Stomach (tissue), 9 donors: ENCODE results near the gene DCC. TPM values are rescaled to one million over a fixed set of nuclear protein-coding genes. Genes with fewer than 3 reads are reported as not detected.

Experiments
- DNase-seq, 2 donors: peaks; one replicate each; pipeline versions ENCODE4 v3.0.0 to v3.0.0-alpha.2; 2013 to 2019
- H3K27ac ChIP-seq, 5 donors: fragments of 200-600 bp in 4 of 5; sonication (generic) in 4 of 5; one replicate each; pipeline ENCODE4 v1.5.1; 2013 to 2019; ENCODE audit warnings: mild to moderate bottlenecking in 1 of 5, moderate library complexity in 1 of 5
- H3K27me3 ChIP-seq, 3 donors: fragments of 200-600 bp; sonication (generic); one replicate each; pipeline ENCODE4 v1.5.1; 2017 to 2019; ENCODE audit warnings: mixed run types in 1 of 3
- H3K36me3 ChIP-seq, 4 donors: fragments of 200-600 bp; sonication (generic); 1 replicate in 3 of 4; 2 replicates in 1 of 4; pipeline ENCODE4 v1.5.1; 2016 to 2019
- H3K4me1 ChIP-seq, 4 donors: fragments of 200-600 bp; sonication (generic); one replicate each; pipeline ENCODE4 v1.5.1; 2016 to 2019
- H3K4me3 ChIP-seq, 4 donors: fragments of 200-600 bp; sonication (generic) in 3 of 4; one replicate each; pipeline ENCODE4 v1.5.1; 2016 to 2019; ENCODE audit warnings: mild to moderate bottlenecking in 1 of 4
- H3K9me3 ChIP-seq, 4 donors: fragments of 200-600 bp; sonication (generic); one replicate each; pipeline ENCODE4 v1.5.1; 2016 to 2019
- CTCF ChIP-seq, 7 experiments: fragments of 450-650 bp in 4 of 7; fragments of 200-600 bp in 3 of 7; sonication (generic) in 3 of 7; IDR thresholded peaks; one replicate each; pipeline ENCODE4 v1.5.1; 2016 to 2019; ENCODE audit warnings: antibody characterized with exemption in 7 of 7, control low read depth in 2 of 7, mild to moderate bottlenecking in 1 of 7
- EP300 ChIP-seq: sonication (generic); formaldehyde crosslinking; IDR thresholded peaks from one replicate; pipeline ENCODE4 v1.6.1; 2017; ENCODE audit warnings: antibody characterized with exemption
- POLR2A ChIP-seq, 4 donors: fragments of 450-650 bp; IDR thresholded peaks; one replicate each; pipeline ENCODE4 v1.6.1; 2016; ENCODE audit warnings: antibody characterized with exemption in 4 of 4, control low read depth in 2 of 4, mild to moderate bottlenecking in 1 of 4, moderate library complexity in 1 of 4
- POLR2AphosphoS5 ChIP-seq, 3 donors: sonication (generic); formaldehyde crosslinking; IDR thresholded peaks; one replicate each; pipeline ENCODE4 v1.6.1; 2016; ENCODE audit warnings: antibody characterized with exemption in 3 of 3
- WGBS, 5 donors: extraction: QIAGEN DNeasy Blood & Tissue Kit in 3 of 5; methylation state at CpG; one replicate each; pipeline versions ENCODE4 v1.1.5 to v1.1.7; 2013 to 2018; 5-methylcytosine and 5-hydroxymethylcytosine counted together
- intact Hi-C: fragments of 100-400 bp; cut with DNase I; formaldehyde crosslinking; loops from one replicate; pipeline ENCODE4 v1.15.1; 2023; ENCODE audit warnings: low total_unique reads
- polyA plus RNA-seq, 3 donors: library from polyadenylated mRNA; stranded (reverse); fragments of 200-250 nt; gene quantifications; one replicate each; pipeline ENCODE4 v1.2.3, GENCODE V29; 2013
- total RNA-seq, 5 donors: library from RNA; depleted of rRNA; stranded (reverse); fragments of >200 nt; gene quantifications; one replicate each; pipeline versions ENCODE4 v1.1.0 to v1.2.3, GENCODE V29; 2014 to 2016
- donor health status: healthy with polysubstance abuse.
- donor health status: Bipolar disorder and iron deficiency.
- donor health status: healthy.

DCC gene
- total and polyA plus RNA-seq, 8 donors: 0.58 to 1.7 TPM; not detected in 6

GRCh38 chr18:52607985-52608384 lies 268.0 kb downstream of the DCC start:
- H3K4me3 ChIP-seq: no peak overlapping the region
- intact Hi-C loops: no loop called here
- no peak for DNase-seq
- no peak for TF ChIP-seq EP300
- no peak for TF ChIP-seq POLR2A (IDR thresholded peaks at IDR 0.05)
- TF ChIP-seq CTCF (IDR thresholded peaks at IDR 0.05): no peak
- TF ChIP-seq POLR2AphosphoS5 (IDR thresholded peaks at IDR 0.05): no peak
- H3K36me3 ChIP-seq: no peaks in the 10 kb centered on the region
- H3K27me3 ChIP-seq: no peaks in the 10 kb centered on the region
- WGBS, 5 donors: 76 to 94% (median 88%) methylated on average over 2 of the region's 2 CpGs
- H3K27ac ChIP-seq: no peak overlapping the region
- H3K4me1 ChIP-seq: no peaks in the 10 kb centered on the region
- H3K9me3 ChIP-seq: no peaks in the 10 kb centered on the region

GRCh38 chr18:52610451-52611115 lies 270.6 kb downstream of the DCC start:
- no peak for DNase-seq
- TF ChIP-seq EP300 (no peak), POLR2AphosphoS5 (IDR thresholded peaks at IDR 0.05) (no peak), CTCF (IDR thresholded peaks at IDR 0.05) (no peak), POLR2A (IDR thresholded peaks at IDR 0.05) (no peak)
- WGBS, 5 donors: 73 to 87% (median 81%) methylated on average over 3 of the region's 3 CpGs
- Histone ChIP-seq H3K36me3 (no peaks in the 10 kb centered on the region), H3K4me3 (no peak overlapping the region), H3K27ac (no peak overlapping the region), H3K27me3 (no peaks in the 10 kb centered on the region), H3K4me1 (no peaks in the 10 kb centered on the region), H3K9me3 (no peaks in the 10 kb centered on the region)
- intact Hi-C loops: no loop called here

GRCh38 chr18:52612406-52612805 lies 272.4 kb downstream of the DCC start:
- no peak overlapping the region for H3K4me3 ChIP-seq
- DNase-seq: no peak
- no peak overlapping the region for H3K27ac ChIP-seq
- TF ChIP-seq EP300: no peak
- no peak for TF ChIP-seq CTCF (IDR thresholded peaks at IDR 0.05)
- TF ChIP-seq POLR2A (IDR thresholded peaks at IDR 0.05): no peak
- TF ChIP-seq POLR2AphosphoS5 (IDR thresholded peaks at IDR 0.05): no peak
- no peaks in the 10 kb centered on the region for H3K36me3 ChIP-seq
- H3K27me3 ChIP-seq: no peaks in the 10 kb centered on the region
- intact Hi-C loops: no loop called here
- no peaks in the 10 kb centered on the region for H3K9me3 ChIP-seq
- H3K4me1 ChIP-seq: no peaks in the 10 kb centered on the region

GRCh38 chr18:52615321-52615720 lies 275.3 kb downstream of the DCC start:
- intact Hi-C loops: no loop called here
- Histone ChIP-seq H3K36me3 (no peaks in the 10 kb centered on the region), H3K4me1 (no peaks in the 10 kb centered on the region), H3K4me3 (no peak overlapping the region), H3K9me3 (no peaks in the 10 kb centered on the region), H3K27ac (no peak overlapping the region), H3K27me3 (no peaks in the 10 kb centered on the region)
- TF ChIP-seq EP300 (no peak), POLR2A (IDR thresholded peaks at IDR 0.05) (no peak), POLR2AphosphoS5 (IDR thresholded peaks at IDR 0.05) (no peak), CTCF (IDR thresholded peaks at IDR 0.05) (no peak)
- no peak for DNase-seq
- 58 to 68% (median 66%) methylated on average over 2 of the region's 2 CpGs for WGBS, 5 donors
